ENCODE data around the gene GARIN5A.

- TF ChIP-seq POLR2A (IDR thresholded peaks at IDR 0.05) (no peak), CTCF (IDR thresholded peaks at IDR 0.05 in 8 of 11, conservative IDR thresholded peaks at IDR 0.05 in 3 of 11) (no peak), POLR2AphosphoS5 (IDR thresholded peaks at IDR 0.05) (no peak)
Observed at GRCh38 chr19:50498219-50499056, 21.8 kb upstream of the GARIN5A start.
